GM21381 (cell line): ENCODE results near the gene LAMC3.

ENCODE experiments used
- ATAC-seq: cut with Tn5 transposase; IDR thresholded peaks from one replicate; pipeline ENCODE4 v1.9.1; 2021; ENCODE audit warnings: mild to moderate bottlenecking, moderate library complexity; ENCODE audit not compliant: unreplicated experiment

The LAMC3 gene

DNA sequence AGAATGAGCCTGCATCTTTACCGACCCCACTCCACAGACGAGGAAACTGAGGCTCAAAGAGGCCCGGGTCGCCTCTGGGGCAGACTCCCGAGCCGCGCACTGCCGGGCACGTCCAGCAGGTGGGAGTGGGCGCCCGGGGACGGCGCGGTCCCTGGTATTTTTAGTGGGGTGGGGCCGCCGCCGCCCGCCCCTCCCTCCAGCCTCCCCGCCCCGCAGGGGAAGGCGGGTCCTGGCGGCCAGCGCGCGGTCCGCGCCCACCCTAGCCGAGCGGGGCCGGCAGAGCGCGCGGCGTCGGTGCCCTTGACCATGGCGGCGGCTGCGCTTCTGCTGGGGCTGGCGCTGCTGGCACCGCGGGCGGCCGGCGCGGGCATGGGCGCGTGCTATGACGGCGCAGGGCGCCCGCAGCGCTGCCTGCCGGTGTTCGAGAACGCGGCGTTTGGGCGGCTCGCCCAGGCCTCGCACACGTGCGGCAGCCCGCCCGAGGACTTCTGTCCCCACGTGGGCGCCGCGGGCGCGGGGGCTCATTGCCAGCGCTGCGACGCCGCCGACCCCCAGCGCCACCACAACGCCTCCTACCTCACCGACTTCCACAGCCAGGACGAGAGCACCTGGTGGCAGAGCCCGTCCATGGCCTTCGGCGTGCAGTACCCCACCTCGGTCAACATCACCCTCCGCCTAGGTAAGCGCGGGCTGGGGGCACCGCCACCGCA, at the start of gene LAMC3:
Gene LAMC3, plus strand, starts transcription at position 266 of the 710 bp plus-strand sequence. Its CDS starts 41 bp downstream, at position 307.
- ATAC-seq, result no peak

DNA sequence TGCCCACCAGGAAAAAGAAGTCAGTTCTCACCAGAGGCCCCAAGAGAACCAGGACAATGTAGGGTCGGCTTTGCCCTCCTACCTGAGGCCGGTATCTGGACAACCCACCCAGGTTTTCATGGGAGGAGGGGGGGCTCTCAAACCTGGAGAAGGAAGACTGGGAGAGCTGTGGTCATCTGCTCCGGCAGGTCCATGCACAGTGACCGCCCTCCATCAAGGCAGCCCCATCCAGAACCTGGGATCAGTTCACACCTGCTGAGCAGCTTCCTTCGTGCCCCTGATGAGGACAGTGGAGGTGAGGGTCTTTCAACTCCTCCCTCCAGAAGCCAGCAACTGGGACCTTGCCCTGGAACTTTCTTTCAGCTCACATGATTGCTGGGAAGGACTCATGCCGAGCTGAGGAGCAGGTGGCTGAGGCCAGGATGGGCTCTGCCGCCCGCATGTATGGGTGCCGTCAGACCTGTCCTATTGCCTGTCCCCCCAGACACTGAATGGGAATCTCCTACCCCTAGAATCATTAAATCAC, 49.1 kb upstream of the LAMC3 start:
- ATAC-seq, result no peak

DNA sequence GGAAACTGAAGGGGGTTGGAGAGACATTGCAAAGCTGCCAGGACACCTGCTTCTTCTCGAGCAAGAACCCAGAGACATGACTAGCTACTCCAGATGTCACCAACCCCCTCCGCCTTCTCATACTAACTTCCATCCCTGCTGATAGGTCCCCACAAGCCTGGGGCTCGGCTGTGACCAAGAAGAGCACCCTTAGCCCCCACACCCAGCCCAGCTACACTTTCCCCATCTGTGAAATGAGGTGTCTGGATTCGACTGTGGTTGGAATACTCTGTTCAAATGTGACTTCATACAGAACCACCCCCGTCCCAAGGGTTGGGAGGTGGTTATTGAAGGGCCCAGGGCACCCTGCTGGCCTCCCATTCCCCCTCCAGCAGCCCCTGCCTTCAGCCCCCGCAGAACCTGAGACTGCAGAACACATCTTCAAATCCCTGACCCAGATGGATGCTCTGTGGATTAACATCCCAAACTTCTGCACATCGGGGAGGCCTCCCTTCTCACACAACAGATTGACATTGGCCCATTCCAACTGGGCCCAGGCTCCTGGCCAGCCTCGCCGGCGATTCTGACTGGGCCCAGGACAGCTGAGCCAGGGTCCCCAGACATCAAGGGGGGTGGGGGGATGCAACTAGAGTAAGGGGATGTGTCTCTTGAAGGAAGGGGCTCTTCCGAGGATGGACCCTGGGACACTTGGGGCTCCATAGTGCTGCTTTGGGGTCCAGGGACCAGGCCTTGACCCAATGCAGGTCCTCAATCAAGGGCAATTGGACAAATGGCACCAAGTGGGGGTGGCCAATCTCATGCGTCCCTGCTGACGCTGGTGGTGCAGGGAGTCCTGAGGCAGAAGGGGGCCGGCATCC, 48.2 kb upstream of the LAMC3 start:
- no peak for ATAC-seq

DNA sequence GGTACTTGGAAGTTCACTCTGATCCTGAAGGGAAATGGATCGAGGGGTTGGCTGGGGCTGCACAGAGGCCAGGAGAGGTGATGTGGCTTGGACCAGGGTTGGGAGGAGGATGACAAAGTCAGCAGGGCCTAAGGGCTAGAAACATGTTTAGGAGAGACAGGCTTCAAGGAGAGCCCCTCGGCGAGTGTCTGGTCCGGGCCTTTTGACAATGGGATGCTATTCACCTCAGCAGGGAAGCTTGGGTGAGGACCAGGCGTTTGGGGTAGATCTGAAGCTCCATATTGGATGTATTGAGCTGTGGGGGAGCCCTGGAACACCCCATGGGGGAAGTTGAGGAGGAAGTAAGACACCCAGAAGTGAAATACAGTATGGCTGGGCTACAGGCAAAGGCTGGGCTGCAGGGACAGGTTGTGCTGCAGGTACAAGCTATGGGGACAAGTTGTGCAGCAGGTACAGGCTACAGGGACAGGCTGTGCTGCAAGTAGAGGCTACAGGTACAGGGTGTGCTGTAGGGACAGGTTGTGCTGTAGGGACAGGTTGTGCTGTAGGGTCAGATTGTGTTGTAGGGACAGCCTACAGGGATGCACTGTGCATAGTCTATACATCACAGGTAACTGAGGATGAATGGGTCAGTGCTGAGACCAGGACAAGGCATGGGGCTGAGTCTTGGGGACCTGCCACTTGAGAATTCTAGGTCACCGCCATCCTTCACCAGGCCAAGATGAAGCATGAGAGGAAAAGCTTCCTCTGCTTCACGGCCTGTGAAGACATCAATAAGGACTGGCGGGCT, 47.3 kb upstream of the LAMC3 start:
- ATAC-seq, result no peak

DNA sequence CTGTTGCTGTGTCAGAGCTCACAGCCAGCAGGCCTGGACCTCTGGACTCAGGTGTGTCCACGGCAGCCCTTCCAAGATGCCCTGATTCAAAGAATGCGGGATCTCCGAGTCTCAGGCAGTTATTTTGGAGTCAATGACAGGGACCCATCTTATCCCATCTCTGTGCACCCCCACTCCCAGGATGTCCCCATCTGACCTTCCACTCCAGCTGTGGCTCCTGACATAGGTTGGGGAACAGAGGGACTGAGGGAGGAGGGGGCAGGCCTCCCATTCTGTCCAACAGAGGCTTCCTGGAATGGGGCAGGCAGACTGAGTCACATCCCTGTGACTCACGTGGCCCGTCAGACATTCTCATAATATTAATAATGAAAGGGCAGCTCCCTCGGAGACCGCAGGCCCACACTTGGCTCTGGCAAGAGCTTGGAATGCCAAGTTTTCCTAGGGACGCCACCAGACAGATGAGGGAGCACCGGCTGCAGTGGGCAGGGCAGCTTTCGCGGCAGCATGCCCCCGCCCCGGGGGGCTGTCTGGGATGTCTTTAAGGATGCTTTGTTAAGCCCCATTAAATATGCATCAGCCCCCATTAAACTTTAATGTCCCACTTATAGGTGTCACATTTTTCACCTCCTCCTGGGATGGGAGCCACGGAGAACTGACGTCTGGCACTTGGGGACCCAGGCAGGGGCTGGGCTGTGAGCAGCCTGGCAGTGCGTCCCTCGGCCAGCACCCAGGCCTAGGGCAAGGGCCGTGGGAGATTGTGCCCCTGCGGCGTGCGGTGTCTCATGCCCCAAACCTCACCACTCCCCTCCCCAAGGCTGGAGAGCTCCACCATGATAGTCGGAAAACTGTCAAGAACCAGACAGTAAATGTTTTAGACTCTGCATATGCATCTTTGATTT, 46.3 kb upstream of the LAMC3 start:
- ATAC-seq, result no peak

DNA sequence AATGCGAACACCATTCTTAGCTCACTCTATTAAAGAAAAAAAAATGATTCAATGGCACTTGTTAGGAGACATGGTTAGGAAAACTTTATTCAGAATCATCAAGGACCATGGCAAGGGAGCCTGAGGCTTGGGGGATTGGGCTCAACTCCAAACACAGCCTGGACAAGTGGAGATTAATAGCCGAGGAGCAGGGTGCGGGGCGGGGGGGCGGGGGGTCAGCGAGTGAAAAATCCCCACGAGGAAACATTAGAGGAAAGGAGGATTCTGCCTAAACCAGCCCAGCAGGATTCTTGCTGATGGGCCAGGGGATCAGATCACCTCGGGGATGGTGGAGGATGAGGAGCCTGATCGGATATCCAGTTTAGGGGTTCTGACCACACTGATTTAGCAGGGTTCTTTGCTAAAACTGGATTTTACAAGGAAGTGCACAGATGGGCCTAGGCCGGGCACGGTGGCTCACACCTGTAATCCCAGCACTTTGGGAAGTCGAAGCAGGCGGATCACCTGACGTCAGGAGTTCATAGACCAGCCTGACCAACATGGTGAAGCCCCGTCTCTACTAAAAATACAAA, 45.6 kb upstream of the LAMC3 start:
- ATAC-seq, result no peak

DNA sequence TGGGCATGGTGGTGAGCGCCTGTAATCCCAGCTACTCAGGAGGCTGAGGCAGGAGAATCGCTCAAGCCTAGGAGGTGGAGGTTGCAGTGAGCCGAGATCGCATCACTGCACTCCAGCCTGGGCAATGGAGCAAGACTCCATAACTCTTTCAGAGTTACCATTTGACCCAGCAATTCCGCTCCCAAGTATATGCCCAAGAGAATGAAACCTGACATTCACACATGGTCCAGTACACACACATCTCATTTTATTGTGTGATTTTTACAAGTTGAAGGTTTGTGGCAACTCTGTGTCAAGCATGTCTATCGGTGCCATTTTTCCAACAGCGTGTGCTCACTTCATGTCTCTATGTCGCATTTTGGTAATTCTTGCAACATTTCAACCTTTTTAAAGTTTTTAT, 45.1 kb upstream of the LAMC3 start:
- no peak for ATAC-seq

DNA sequence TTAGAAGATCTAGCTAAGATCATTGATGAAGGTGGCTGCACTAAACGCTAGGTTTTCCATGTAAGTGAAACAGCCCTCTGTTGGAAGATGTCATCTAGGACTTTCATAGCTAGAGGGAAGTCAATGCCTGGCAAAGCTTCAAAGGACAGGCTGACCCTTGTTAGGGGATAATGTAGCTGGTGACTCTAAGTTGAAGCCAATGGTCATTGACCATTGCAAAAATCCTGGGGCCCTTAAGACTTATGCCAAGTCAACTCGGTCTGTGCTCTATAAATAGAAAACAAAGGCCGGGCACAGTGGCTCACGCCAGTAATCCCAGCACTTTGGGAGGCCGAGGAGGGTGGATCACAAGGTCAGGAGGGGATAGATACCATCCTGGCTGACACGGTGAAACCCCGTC, 43.3 kb upstream of the LAMC3 start:
- no peak for ATAC-seq

DNA sequence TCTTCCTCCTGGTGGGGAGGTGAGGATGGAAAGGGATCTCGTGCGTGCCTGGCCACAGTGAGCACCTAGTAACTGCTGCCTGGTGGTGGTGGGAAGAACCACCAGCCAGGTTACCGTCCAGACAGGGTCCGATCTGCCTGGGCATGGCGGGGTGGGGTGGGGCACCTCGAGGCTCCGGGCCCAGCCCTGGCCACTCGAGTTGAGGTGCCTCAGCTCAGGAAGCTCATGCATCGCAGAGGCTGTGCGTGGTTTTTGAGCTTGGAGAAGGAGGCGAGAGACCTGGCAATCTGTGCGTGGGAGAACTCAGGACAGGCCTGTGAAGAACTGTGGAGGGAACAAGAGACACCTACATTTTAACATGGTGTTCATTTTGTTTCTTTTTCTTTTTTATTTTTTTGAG, 38.9 kb upstream of the LAMC3 start:
- no peak for ATAC-seq

DNA sequence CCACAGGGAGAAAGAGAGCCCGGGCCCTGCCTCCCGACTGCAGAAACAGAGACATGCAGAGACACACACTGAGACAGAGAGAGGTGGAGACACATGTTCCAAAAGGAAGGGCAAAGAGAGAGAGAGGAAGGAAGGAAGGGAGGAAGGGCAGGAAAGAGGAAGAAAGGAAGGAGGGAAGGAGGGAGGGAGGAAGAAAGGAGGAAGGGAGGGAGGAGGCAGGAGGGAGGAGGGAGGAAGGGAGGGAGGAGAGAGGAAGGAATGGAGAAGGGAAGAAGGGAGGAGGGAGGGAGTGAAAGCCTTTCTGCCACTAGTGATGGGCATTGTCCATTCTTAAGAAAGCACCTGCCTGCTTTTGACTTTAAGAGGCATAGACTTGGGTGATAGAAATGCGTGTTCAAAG, 38.1 kb upstream of the LAMC3 start:
- ATAC-seq, result no peak

DNA sequence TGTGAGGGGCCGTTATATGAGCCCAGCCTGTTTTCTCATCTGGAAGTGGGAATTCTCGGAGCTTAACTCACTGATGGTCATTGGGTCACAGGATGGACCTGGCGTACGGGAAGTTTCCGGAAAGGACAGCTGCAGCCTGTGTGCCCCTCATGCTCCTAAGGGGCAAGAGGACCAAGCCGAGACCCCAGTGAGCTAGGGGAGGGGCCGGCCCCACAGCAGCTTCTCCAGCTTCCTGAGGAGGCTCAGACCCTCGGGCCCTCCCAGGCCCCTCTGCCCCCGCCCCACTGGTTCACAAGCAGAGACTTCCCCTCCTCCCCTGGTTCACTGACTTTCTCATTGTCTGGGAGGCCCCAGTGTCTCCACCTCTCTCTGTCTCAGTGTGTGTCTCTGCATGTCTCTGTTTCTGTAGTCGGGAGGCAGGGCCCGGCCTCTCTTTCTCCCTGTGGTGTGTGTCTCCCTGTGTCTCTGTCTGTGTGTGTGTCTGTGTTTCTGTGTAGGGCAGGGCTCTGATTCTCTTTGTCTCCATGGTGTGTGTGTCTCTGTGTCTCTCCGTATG, 37.6 kb upstream of the LAMC3 start:
- no peak for ATAC-seq

DNA sequence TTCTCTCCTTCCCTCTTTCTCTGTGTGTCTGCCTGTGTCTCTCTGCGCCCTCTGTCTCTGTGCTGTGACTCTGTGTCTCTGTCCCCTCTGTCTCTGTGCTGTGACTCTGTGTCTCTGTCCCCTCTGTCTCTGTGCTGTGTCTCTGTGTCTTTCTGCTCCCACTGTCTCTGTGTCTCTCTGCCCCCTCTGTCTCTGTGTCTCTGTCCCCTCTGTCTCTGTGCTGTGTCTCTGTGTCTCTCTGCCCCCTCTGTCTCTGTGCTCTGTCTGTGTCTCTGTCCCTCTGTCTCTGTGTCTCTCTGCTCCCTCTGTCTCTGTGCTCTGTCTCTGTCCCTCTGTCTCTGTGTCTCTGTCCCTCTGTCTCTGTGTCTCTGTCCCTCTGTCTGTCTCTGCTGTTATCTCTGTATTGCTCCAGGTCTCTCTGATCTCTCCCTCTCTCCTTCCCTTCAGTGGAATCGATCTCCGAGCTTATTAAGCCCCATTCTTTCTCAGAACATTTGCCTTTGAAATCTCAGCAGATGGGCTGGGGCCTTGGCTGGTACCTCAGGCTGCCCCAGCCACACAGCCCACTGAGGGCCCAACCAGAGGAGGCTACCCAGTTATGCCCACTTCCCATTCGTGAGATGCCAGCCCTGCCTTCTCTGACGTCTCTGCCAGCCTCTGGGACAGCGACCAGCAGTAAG, 36.6 kb upstream of the LAMC3 start:
- ATAC-seq, result no peak

DNA sequence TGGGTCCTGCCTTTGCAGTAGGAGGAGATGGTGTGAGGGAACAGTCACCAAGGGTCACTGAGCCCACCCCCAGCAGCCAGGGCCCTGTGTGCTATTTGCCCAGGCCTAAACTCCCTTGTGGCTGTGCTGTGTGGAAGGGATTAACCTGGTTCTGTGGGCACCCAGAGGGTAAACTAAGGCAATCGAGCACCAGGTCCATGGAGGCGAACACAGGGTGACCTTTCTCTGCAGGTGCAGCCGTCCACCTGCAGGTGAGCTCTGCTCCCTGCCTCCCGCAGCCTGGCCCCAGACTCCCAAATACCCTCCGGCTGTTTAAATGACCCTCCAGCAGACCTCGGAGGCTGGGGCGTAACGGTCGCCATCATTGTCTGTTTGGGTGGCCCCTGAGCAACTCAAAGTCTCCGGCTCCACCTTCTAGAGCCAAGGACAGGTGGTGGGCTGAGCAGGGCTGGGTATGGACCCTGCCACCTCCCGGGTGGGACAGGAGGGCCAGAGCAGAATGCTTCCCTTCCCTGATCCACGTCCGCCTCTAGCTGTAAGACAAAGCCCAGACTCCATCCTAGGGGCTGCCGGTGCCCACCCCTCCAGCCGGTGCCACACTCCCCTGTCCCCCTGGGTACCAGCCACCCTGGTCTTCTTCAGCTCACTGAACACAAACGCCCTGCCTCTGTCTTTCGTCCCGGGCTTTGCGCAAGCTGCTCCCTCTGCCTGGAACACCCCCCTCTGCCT, 35.9 kb upstream of the LAMC3 start:
- no peak for ATAC-seq

DNA sequence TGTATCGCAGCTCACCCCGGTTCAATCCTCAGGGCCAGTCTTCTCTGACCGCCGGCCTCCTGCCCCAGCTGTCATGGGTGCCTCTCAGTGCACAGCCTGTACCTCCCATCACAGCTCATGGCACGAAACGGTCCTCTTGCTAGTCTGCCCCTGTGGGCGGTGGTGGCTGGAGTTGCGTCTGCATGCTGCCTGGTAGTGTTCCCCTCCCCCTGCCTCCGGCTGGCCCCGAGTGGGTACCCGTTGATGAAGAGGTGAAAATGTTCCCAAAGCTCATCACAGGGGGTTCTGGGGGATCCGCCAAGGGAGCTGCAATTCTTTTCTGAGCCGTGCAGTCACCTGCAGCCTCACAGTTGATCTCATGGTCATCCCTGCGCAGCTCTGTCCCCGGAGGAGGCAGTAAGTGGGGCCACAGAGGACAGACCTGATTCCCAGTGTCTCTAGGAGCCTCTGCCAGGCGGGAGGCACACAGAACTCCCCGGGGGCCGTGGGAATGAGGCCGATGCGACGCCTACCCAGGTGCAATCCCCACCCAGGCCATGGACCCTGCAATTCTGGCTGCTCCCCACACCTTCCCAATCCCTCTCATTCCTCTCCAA, 35.2 kb upstream of the LAMC3 start:
- ATAC-seq, result no peak

DNA sequence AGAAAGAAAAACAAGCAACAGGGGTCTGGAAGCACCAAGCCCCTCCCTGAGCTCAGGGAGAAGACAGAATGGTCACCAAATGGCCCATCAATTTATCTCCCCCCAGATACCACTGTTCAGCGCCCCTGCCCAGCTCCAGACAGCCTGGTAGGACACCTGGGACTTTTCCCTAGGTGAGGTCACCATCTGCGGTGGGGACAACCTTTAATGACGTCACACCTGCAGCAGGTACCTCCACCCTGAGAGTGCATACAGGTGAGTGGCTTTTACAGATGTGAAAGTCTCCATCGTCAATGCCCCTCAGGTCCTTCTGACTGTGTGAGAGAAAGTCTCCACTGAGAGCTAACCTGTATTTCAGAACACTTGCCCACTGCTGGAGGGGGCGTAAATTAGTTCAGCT, 34.3 kb upstream of the LAMC3 start:
- ATAC-seq, result no peak

DNA sequence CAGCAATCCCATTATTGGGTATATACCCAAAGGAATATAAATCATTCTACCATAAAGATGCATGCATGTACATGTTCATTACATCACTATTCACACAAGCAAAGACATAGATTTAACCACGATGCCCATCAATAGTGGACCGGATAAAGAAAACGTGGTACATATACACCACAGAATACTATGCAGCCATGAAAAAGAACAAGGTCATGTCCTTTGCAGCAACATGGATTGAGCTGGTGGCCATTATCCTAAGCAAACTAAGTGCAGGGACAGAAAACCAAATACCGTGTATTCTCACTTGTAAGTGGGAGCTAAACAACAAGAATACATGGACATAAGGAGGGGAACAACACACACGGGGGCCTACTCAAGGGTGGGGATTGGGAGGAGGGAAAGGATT, 33.8 kb upstream of the LAMC3 start:
- ATAC-seq, result no peak

DNA sequence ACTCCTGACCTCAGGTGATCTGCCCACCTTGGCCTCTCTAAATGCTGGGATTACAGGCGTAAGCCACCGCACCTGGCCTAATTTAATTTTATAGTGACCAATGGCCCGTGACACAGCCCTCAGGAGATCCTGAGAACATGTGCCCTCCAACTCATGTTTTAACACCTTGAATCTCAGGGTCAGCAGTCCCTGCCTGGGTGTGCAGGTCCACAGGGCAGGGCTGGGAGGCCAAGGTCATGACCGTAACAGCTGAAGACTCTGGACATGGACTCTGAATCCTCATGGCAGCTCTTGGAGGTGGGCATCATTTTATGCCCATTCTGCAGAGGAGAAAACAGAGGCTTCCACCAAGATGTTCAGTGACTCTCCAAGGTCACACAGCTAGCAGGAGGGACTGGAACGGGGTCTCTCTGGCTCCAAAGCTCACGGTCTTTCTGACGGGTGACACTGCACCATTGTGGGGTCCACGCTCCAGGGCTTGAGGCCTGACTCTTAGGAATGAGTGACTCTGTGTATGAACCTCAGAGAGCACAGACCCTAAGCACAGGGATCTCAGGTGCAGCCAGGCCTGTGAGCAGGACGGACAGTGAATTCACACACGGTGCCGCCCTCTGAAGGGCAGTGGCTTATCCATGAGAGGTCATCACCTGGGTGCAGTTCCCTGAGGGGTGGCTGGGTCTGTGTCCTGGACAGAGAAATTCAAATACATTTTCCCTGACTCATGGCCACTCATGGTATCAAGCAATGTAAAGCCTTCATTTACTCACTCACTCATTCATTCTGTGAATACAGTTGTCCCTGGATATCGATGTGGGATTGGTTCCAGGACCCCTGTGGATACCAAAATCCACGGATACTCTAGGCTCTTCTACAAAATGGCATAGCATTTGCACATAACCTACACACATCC, 32.8 kb upstream of the LAMC3 start:
- no peak for ATAC-seq
